HG03442 (cell line): Measurements from ENCODE around the gene FAM25G.

Source experiments
- ATAC-seq: cut with Tn5 transposase; IDR thresholded peaks from one replicate; pipeline ENCODE4 v1.9.1; 2021; ENCODE audit warnings: mild to moderate bottlenecking, moderate library complexity; ENCODE audit not compliant: unreplicated experiment

Gene FAM25G

DNA sequence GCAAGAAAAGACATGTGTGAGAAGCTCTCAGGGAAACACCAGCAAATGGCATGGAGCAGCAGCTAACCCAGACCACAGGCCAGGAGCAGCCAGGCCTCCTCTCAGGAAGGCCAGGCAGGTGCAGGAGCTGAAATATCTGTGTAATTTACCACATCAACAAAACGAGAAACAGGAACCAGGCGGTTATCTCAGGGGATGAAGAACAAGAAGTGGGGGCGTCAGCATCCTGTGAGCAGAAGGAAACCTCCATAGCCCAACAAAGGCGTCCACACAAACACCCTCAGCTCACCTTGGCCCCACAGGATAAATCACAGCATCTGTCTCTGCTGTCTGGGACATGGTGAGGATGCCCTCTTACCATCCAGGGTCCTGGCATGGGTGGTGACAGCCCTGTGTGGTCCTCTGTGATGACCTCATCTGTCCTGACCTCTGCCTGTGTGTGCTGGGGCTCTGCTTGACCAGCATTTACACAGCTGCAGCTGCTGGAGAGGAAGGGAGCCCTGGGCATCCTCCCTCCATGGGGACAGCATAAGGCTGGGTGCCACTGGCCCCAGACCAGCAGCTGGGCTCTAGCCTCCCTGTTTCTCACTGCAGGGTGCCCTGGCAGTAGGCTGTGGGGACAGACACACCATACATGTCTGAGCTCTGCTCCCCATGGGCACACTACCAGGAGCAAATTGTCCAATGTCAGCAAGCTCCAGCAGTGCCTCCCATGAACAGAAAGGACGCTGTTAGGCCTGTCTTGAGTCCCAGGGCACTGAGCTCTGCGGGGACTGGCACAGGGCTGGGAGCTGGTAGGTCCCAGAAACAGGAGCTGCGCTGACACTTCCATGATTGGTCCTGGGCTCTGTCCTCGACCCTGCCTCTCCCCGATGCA, 42.2 kb downstream of the FAM25G start:
- no peak for ATAC-seq

DNA sequence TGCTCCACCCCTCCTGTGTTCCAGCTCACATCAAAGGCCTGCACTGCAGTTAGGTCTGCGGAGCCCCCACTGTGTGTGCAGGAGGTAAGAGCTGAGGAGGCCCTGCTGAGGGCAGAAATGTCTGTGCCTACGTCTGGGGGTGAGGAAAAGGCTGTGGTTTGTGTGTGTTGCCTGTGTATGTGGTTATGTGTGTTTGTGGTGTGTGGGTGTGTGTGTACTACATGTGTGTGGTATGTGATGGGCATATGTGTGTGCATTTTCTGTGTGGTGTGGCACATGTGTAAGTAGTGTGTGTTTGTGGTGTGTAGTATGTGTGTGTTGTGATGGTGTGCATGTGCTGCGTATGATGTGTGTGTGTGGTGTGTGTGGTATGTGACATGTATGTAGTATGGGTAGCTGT, 43.8 kb downstream of the FAM25G start:
- ATAC-seq, result no peak

GRCh38 chr10:47447209-47447608, 44.3 kb downstream of the FAM25G start:
- no peak for ATAC-seq

DNA sequence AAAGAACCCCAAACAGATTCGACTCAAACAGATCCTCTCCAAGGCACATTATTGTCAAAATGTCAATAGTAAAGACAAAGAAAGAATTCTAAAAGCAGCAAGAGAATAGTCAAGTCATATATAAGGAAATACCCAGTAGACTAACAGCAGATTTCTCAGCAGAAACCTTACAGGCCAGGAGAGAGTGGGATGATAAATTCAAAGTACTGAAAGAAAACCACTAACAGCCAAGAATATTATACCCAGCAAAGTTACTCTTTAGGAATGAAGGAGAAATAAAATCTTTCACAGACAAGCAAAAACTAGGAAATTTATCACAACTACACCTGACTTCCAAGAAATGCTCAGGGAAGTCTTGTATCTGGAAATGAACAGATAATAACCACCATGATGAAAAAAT, 45.8 kb downstream of the FAM25G start:
- no peak for ATAC-seq

- no peak for ATAC-seq
Observed at GRCh38 chr10:47444047-47444446, 47.5 kb downstream of the FAM25G start.

GRCh38 chr10:47443145-47443544, 48.4 kb downstream of the FAM25G start:
- ATAC-seq, result no peak

DNA sequence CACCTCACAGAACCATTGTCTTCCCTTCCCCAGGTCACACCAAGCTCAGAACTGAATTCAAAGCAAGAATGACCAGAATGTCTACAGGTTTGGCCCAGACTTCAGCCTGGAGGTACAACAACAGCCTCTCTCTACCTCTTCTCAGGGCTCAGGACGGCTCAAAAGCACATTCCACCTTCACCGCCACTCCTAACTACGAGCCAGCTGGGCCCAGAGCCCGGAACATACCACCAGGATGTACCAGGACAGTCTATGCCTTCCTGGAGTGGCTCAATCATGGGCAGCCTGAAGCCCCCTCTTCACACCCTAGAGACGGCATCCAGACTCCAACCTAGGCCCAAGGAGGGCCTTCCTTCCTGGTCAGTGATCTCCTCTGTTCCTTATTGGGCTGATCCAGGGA, 49.1 kb downstream of the FAM25G start:
- no peak for ATAC-seq

DNA sequence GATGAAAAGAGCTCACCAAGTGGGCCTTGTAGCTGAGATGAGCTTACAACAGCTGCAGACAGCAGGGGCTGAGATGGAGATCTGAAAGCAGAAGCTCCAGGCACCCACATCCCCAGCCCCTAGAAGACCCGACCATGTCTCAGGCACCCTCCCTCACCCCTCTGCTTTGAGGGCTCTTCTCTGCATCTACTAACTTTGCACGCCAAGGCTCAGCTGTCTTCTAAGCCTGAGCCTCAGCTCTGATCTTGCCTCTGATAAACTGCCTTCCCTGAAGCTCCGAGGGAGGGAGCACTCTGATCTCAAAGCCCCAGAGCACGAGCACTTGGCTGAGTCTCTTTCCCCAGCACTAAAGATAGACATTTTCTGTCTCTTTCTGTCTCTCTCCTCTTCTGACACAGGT, 49.6 kb downstream of the FAM25G start:
- ATAC-seq, result no peak

DNA sequence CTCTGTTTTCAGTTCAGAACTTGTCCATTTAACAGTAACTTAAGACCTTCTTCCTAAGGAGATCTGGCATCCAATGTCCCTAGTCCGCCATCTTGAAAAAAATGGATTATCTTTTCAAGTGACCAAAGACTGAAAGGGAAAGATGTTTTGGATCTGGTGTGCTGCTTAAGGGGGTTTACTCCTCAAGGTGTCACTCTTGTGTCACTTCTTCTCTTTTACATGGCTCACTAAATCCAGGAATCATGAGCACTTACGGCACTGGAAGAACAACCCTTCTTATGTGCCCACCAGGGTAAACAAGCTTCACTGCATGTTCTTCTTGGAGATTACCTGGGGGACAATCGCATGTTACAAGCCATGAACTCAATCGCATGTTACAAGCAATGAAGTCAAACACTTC, 51.3 kb downstream of the FAM25G start:
- ATAC-seq, result no peak

DNA sequence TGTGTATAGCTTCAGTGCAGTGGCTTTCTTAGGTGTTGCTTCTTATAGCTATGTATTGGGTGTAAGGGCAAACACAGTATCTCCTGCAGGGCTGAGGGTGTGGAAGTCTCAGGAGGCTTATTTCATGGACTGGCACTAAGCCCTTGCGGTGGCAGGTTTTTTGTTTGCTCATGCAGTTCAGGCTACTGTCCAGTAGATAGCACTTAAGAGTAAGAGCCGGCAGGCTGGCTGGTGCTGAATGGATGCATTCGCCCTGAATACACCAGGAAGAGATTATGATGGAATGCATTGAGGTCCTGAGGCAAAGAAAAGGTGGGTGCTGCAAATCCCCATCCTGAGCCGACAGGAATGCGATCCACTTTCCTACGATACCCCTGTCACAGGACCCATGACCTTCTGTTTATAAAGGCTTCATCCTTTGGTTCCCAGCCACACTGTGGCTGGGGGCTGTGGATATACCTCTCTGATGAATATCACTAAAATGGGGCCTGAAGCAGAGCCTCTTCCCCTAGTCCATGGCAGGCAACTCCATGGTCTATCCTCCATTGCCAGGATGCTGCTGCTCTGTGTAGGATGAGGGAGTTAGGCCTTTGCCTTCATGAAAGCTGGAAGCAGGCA, 52.5 kb downstream of the FAM25G start:
- ATAC-seq, result no peak
